Germinal center (tissue), 1 donor: ENCODE results near the gene EIF2S1.
"Not testable (repeated sequence)": the region's sequence is repeated elsewhere in the genome, so short reads cannot be mapped to it uniquely, and the experiment has no call there.

Experiments
- DNase-seq: peaks from one replicate; pipeline ENCODE4 v3.0.0; 2012; ENCODE audit warnings: mixed read lengths, low spot score

EIF2S1 gene

GRCh38 chr14:67372833-67373232 lies 12.7 kb downstream of the EIF2S1 start:
- DNase-seq, result no peak

- DNase-seq, result no peak
Measured at GRCh38 chr14:67373347-67373746, 13.2 kb downstream of the EIF2S1 start.

GRCh38 chr14:67377916-67378315 lies 17.8 kb downstream of the EIF2S1 start:
- no peak for DNase-seq

- no peak for DNase-seq
Measured at GRCh38 chr14:67385120-67385519, 25.0 kb downstream of the EIF2S1 start.

- DNase-seq, result no peak
Measured at GRCh38 chr14:67385618-67386017, 25.5 kb downstream of the EIF2S1 start.

GRCh38 chr14:67387195-67387594 lies 27.1 kb downstream of the EIF2S1 start:
- no peak for DNase-seq

- DNase-seq, result no peak
Measured at GRCh38 chr14:67389275-67389674, 29.1 kb downstream of the EIF2S1 start.

- no peak for DNase-seq
Measured at GRCh38 chr14:67389811-67390534, 29.8 kb downstream of the EIF2S1 start.

GRCh38 chr14:67391268-67391667 lies 31.1 kb downstream of the EIF2S1 start:
- no peak for DNase-seq

GRCh38 chr14:67392123-67392522 lies 32.0 kb downstream of the EIF2S1 start:
- no peak for DNase-seq

- no peak for DNase-seq
Measured at GRCh38 chr14:67392800-67393199, 32.7 kb downstream of the EIF2S1 start.

- DNase-seq, result no peak
Measured at GRCh38 chr14:67393689-67394088, 33.6 kb downstream of the EIF2S1 start.

GRCh38 chr14:67395086-67395875 lies 35.2 kb downstream of the EIF2S1 start:
- no peak for DNase-seq

GRCh38 chr14:67395876-67396189 lies 35.7 kb downstream of the EIF2S1 start:
- DNase-seq, result no peak

GRCh38 chr14:67396381-67396970 lies 36.3 kb downstream of the EIF2S1 start:
- DNase-seq, result no peak

GRCh38 chr14:67397536-67397935 lies 37.4 kb downstream of the EIF2S1 start:
- DNase-seq, result no peak

GRCh38 chr14:67400434-67400833 lies 40.3 kb downstream of the EIF2S1 start:
- no peak for DNase-seq

GRCh38 chr14:67405771-67406170 lies 45.6 kb downstream of the EIF2S1 start:
- DNase-seq, result no peak

- DNase-seq, result not testable (repeated sequence)
Measured at GRCh38 chr14:67408122-67408801, 48.1 kb downstream of the EIF2S1 start.

- no peak for DNase-seq
Measured at GRCh38 chr14:67409461-67409860, 49.3 kb downstream of the EIF2S1 start.

GRCh38 chr14:67410313-67410712 lies 50.2 kb downstream of the EIF2S1 start:
- no peak for DNase-seq

GRCh38 chr14:67411370-67411769 lies 51.2 kb downstream of the EIF2S1 start:
- no peak for DNase-seq
